BE2C (cell line): Measurements from ENCODE around the gene GDF7.

Source experiments
- DNase-seq: peaks from one replicate; pipeline ENCODE4 v3.0.0-alpha.2; 2020
- H3K27me3 ChIP-seq: fragments of 250-450 bp; sonication (Bioruptor Pico); 2 replicates; pipeline ENCODE4 v1.5.1; 2020; ENCODE audit warnings: mild to moderate bottlenecking
- H3K36me3 ChIP-seq: fragments of 250-450 bp; sonication (Bioruptor Pico); 2 replicates; pipeline ENCODE4 v1.5.1; 2020; ENCODE audit warnings: mild to moderate bottlenecking
- H3K4me1 ChIP-seq: fragments of 250-450 bp; sonication (Bioruptor Pico); 2 replicates; pipeline ENCODE4 v1.5.1; 2020
- H3K4me3 ChIP-seq: 2 replicates; pipeline ENCODE4 v1.5.1; 2011; ENCODE audit warnings: low read depth, low read length
- H3K9me3 ChIP-seq: fragments of 250-450 bp; sonication (Bioruptor Pico); 2 replicates; pipeline ENCODE4 v1.5.1; 2020
- CTCF ChIP-seq: IDR thresholded peaks from 2 replicates; pipeline ENCODE4 v1.5.1; 2012; ENCODE audit warnings: mild to moderate bottlenecking, low read depth, low read length

GDF7 gene

GRCh38 chr2:20630967-20631366, 36.0 kb upstream of the GDF7 start:
- Histone ChIP-seq H3K4me1 (peaks cover 36% of the 10 kb centered on the region), H3K4me3 (no peak overlapping the region), H3K36me3 (no peaks in the 10 kb centered on the region), H3K9me3 (no peaks in the 10 kb centered on the region), H3K27me3 (no peaks in the 10 kb centered on the region)
- DNase-seq = no peak
- no peak for TF ChIP-seq CTCF

- H3K27me3 ChIP-seq = no peaks in the 10 kb centered on the region
- H3K4me1 ChIP-seq = peaks cover 31% of the 10 kb centered on the region
- no peaks in the 10 kb centered on the region for H3K9me3 ChIP-seq
- H3K4me3 ChIP-seq = no peak overlapping the region
- TF ChIP-seq CTCF = no peak
- DNase-seq = no peak
- H3K36me3 ChIP-seq = no peaks in the 10 kb centered on the region
Measured at GRCh38 chr2:20631617-20632307, 35.2 kb upstream of the GDF7 start.

GRCh38 chr2:20632446-20632990, 34.4 kb upstream of the GDF7 start:
- TF ChIP-seq CTCF = no peak
- Histone ChIP-seq H3K4me1 (peaks cover 25% of the 10 kb centered on the region), H3K4me3 (no peak overlapping the region), H3K9me3 (no peaks in the 10 kb centered on the region), H3K27me3 (no peaks in the 10 kb centered on the region), H3K36me3 (no peaks in the 10 kb centered on the region)
- DNase-seq = no peak

DNA sequence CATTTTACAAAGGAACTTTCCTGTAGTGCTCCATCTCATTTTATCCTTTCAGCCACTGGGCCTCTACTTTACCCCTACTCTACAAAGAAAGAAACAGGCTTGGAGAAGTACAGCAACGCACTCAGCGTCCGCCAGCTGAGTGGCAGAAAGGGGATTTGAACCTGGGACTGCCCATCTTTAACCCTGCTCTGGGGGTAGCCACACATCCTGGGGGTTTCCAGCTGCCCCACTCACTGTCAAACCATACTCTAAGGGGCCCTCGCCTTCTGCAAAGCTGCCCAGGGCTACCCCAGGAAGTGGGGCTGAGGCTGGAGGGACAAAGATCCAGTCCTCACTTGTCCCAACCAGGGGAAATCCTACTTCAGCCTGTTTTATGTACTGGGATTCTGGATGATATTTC, 33.9 kb upstream of the GDF7 start:
- Histone ChIP-seq H3K27me3 (no peaks in the 10 kb centered on the region), H3K4me3 (no peak overlapping the region), H3K9me3 (no peaks in the 10 kb centered on the region), H3K4me1 (peaks cover 22% of the 10 kb centered on the region), H3K36me3 (no peaks in the 10 kb centered on the region)
- no peak for TF ChIP-seq CTCF
- DNase-seq = no peak

DNA sequence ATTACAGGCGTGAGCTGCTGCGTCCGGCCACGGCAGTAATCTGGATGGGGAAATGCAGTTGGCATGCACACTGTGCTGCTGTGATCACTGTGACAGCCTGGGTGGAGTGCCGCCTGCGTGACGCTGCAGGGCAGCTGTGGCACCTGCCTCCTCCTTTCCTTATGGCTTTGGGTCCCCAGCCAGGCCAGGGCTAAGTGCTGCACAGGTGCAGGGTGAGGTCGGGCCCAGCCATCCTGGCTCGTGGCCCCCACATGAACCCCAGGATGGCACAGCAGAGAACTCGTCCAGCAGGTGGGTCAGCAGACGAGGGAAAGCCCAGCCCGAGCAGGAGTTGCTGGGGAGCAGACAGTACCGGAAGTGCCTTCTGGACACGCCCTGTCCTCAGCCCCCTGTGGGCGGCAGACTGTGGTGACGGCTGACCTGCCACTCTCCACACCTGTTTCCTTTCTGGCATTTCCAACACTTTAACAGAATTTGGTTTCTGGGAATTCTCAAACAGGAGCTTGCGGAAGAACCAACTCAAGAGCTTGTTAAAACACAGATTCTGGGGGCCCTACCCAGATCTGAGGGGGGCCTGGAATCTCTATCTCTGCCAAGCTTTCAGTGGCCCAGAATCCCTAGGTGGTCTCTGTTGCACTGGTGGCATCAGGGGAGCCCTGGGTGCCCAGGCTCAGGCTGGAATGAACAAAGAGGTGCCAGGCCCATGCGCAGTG, 33.0 kb upstream of the GDF7 start:
- DNase-seq = no peak
- TF ChIP-seq CTCF = no peak
- no peak overlapping the region for H3K4me3 ChIP-seq

GRCh38 chr2:20634507-20635112, 32.3 kb upstream of the GDF7 start:
- TF ChIP-seq CTCF = no peak
- Histone ChIP-seq H3K4me3 (no peak overlapping the region), H3K27me3 (no peaks in the 10 kb centered on the region), H3K4me1 (peaks cover 14% of the 10 kb centered on the region), H3K9me3 (no peaks in the 10 kb centered on the region), H3K36me3 (no peaks in the 10 kb centered on the region)
- DNase-seq = no peak

More for the DNA sequence above, 33.0 kb upstream of the GDF7 start:
- no peaks in the 10 kb centered on the region for H3K27me3 ChIP-seq
- no peaks in the 10 kb centered on the region for H3K36me3 ChIP-seq
- no peaks in the 10 kb centered on the region for H3K9me3 ChIP-seq
- H3K4me1 ChIP-seq = peaks cover 21% of the 10 kb centered on the region
